Osteoblast (primary cell): ENCODE data around the gene ANO3. TPM values are rescaled to one million over a fixed set of nuclear protein-coding genes. Genes with fewer than 3 reads are reported as not detected.

ENCODE experiments used
- DNase-seq: peaks from one replicate; pipeline ENCODE4 v3.0.0; 2011; ENCODE audit warnings: low spot score, mixed read lengths; ENCODE audit not compliant: insufficient read length; ENCODE audit errors: missing footprints
- H2AFZ ChIP-seq: 2 replicates; pipeline ENCODE4 v1.6.0; 2011; ENCODE audit warnings: mild to moderate bottlenecking, low read length
- H3K27ac ChIP-seq: 2 replicates; pipeline ENCODE4 v1.5.1; 2011; ENCODE audit warnings: mild to moderate bottlenecking, low read depth, low read length, moderate library complexity
- H3K27me3 ChIP-seq: 2 replicates; pipeline ENCODE4 v1.6.0; 2012; ENCODE audit warnings: mild to moderate bottlenecking, control low read depth, inconsistent platforms, low read length, moderate library complexity; ENCODE audit not compliant: insufficient read depth
- H3K36me3 ChIP-seq: 2 replicates; pipeline ENCODE4 v1.5.1; 2011; ENCODE audit warnings: mild to moderate bottlenecking, low read length, control low read depth, moderate library complexity; ENCODE audit not compliant: insufficient read depth
- H3K4me1 ChIP-seq: 2 replicates; pipeline ENCODE4 v1.5.1; 2011; ENCODE audit warnings: mild to moderate bottlenecking, low read length, control low read depth, moderate library complexity; ENCODE audit not compliant: insufficient read depth
- H3K4me2 ChIP-seq: 2 replicates; pipeline ENCODE4 v1.6.0; 2011; ENCODE audit warnings: mild to moderate bottlenecking, low read length; ENCODE audit not compliant: insufficient read depth
- H3K4me3 ChIP-seq: fragments of 200-600 bp; sonication (generic); 3 replicates; pipeline ENCODE4 v1.5.1; 2012; ENCODE audit warnings: mild to moderate bottlenecking, low read length, inconsistent platforms; ENCODE audit not compliant: insufficient read depth
- H3K79me2 ChIP-seq: 2 replicates; pipeline ENCODE4 v1.6.0; 2012; ENCODE audit warnings: mild to moderate bottlenecking, low read length, control low read depth, inconsistent platforms; ENCODE audit not compliant: insufficient read depth
- H3K9me3 ChIP-seq: 2 replicates; pipeline ENCODE4 v1.5.1; 2011; ENCODE audit warnings: low read depth, low read length, control low read depth
- H4K20me1 ChIP-seq: 2 replicates; pipeline ENCODE4 v1.6.0; 2012; ENCODE audit warnings: mild to moderate bottlenecking, low read length, control low read depth; ENCODE audit not compliant: insufficient read depth
- total RNA-seq: library from RNA; depleted of rRNA; stranded (reverse); fragments of >200 nt; gene quantifications from 2 replicates; pipeline ENCODE4 v1.2.3, GENCODE V29; 2012
- TF ChIP-seq, protein P1 (sequence below): IDR thresholded peaks from 2 replicates; pipeline ENCODE4 v1.5.1; 2011; ENCODE audit warnings: mild to moderate bottlenecking, low read depth, low read length, moderate library complexity; ENCODE audit errors: extremely low read depth

The ANO3 gene
- total RNA-seq, 1 donor: under 0.01 TPM

DNA sequence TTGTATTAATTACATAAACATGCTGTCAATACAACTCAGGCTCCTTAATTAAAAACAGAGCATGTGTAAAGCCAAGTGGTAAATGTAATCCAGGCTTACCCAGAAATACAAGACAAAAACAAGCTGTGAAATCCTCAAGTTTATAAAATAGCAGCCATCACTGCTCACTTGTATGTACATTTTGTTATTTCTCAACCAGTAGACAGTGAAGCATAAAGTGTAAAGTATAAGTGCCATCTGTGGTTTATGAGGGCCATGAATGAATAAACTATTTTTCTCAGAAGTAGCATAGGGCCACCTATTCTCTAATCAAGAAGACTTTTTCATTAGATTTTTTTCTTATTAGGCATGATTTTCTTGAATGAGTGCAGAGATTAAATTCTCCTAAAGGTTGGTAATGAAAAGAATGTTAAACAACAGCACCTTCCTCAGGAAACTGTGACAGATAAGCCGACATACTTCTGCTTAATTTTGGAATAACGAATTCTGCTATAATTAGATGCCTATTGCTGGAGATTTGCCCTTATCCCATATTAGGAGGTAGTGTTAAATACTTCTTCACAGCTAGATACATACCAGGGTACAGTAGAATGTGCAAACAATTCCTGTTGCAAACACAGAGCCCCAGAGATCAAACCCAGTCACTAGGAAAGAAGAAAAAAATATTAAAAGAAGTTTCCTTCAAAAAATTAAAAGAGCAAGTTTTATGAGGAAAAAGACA is 377.0 kb downstream of the ANO3 start:
- H3K4me2 ChIP-seq: no peak overlapping the region
- H3K4me1 ChIP-seq: no peaks in the 10 kb centered on the region
- H3K27me3 ChIP-seq: peaks cover 3% of the 10 kb centered on the region
- no peak overlapping the region for H3K27ac ChIP-seq
- no peaks in the 10 kb centered on the region for H3K9me3 ChIP-seq
- DNase-seq: no peak
- no peak overlapping the region for H2AFZ ChIP-seq
- H3K4me3 ChIP-seq: no peak overlapping the region
- no peaks in the 10 kb centered on the region for H3K79me2 ChIP-seq
- TF ChIP-seq, protein P1, sequence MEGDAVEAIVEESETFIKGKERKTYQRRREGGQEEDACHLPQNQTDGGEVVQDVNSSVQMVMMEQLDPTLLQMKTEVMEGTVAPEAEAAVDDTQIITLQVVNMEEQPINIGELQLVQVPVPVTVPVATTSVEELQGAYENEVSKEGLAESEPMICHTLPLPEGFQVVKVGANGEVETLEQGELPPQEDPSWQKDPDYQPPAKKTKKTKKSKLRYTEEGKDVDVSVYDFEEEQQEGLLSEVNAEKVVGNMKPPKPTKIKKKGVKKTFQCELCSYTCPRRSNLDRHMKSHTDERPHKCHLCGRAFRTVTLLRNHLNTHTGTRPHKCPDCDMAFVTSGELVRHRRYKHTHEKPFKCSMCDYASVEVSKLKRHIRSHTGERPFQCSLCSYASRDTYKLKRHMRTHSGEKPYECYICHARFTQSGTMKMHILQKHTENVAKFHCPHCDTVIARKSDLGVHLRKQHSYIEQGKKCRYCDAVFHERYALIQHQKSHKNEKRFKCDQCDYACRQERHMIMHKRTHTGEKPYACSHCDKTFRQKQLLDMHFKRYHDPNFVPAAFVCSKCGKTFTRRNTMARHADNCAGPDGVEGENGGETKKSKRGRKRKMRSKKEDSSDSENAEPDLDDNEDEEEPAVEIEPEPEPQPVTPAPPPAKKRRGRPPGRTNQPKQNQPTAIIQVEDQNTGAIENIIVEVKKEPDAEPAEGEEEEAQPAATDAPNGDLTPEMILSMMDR: no peak
- no peaks in the 10 kb centered on the region for H3K36me3 ChIP-seq
- H4K20me1 ChIP-seq: no peaks in the 10 kb centered on the region

DNA sequence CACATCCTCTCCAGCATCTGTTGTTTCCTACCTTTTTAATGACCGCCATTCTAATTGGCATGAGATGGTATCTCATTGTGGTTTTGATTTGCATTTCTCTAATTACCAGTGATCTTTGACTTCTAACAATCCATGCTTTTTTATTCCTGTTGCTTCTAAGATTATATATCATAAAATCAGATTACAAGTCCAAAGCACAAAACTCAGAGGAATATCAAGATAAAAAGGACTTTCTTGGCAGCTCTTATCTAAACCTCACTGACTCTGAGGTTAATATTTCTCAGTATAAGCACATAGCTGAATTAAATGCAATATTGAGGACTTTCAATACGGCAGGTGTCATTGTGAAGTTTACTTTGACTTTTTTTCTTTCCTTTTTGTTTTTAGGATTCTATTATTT is 378.6 kb downstream of the ANO3 start:
- H3K4me3 ChIP-seq: no peak overlapping the region
- peaks cover 3% of the 10 kb centered on the region for H3K27me3 ChIP-seq
- TF ChIP-seq, protein P1: no peak
- H3K27ac ChIP-seq: no peak overlapping the region
- no peak for DNase-seq
- no peaks in the 10 kb centered on the region for H3K79me2 ChIP-seq
- H3K36me3 ChIP-seq: no peaks in the 10 kb centered on the region
- H2AFZ ChIP-seq: no peak overlapping the region
- no peaks in the 10 kb centered on the region for H3K4me1 ChIP-seq
- no peak overlapping the region for H3K4me2 ChIP-seq
- no peaks in the 10 kb centered on the region for H4K20me1 ChIP-seq
- no peaks in the 10 kb centered on the region for H3K9me3 ChIP-seq

DNA sequence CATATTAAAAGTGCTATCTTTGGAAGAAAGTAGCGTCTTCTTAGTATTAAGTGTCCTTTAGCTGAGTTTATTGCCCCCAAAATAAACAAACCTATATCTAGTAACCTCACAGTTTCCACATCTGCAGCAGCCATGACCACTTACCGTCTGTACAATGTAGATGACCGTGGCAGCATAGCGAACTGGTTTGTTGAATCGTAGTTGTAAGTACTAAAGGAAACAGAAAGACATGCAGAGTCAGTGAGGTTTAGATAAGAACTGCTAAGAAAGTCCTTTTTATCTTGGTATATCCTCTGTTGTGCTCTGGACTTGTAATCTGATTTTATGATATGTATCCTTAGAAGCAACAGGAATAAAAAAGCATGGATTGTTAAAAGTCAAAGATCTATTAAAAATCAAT is 380.6 kb downstream of the ANO3 start:
- Histone ChIP-seq H3K4me2 (no peak overlapping the region), H4K20me1 (no peaks in the 10 kb centered on the region), H3K79me2 (no peaks in the 10 kb centered on the region), H3K27ac (no peak overlapping the region), H3K9me3 (no peaks in the 10 kb centered on the region), H3K4me3 (no peak overlapping the region), H3K27me3 (peaks cover 3% of the 10 kb centered on the region), H2AFZ (no peak overlapping the region), H3K36me3 (no peaks in the 10 kb centered on the region), H3K4me1 (no peaks in the 10 kb centered on the region)
- no peak for DNase-seq
- TF ChIP-seq, protein P1: no peak

Other genes starting within 250 kb of the ANO3 start
- gene MUC15, start 240.1 kb downstream of the ANO3 start, total RNA-seq: not detected in 2 replicates